Right cardiac atrium (tissue), 5 donors: Measurements from ENCODE around the gene MAP3K6. TPM values are rescaled to one million over a fixed set of nuclear protein-coding genes. Genes with fewer than 3 reads are reported as not detected.

ENCODE experiments used
- ATAC-seq, 2 donors: fragments of 200-7000 bp; cut with Tn5 transposase; one replicate each; pipeline versions ENCODE4 v1.8.0 to v1.9.1; 2020; ENCODE audit warnings: moderate library complexity in 2 of 2, mild to moderate bottlenecking in 1 of 2
- DNase-seq, 3 donors: peaks; one replicate each; pipeline ENCODE4 v3.0.0-alpha.2; 2020
- H3K27ac ChIP-seq: one replicate; pipeline ENCODE4 v1.5.1; 2013; ENCODE audit warnings: mild to moderate bottlenecking, low read length, control low read depth, moderate library complexity
- H3K27me3 ChIP-seq: one replicate; pipeline ENCODE4 v1.6.1; 2013; ENCODE audit not compliant: control insufficient read depth, insufficient read depth
- H3K4me1 ChIP-seq: one replicate; pipeline ENCODE4 v1.6.1; 2013; ENCODE audit warnings: low read length; ENCODE audit not compliant: control insufficient read depth, insufficient read depth
- H3K4me3 ChIP-seq: one replicate; pipeline ENCODE4 v1.5.1; 2013; ENCODE audit warnings: low read length, control low read depth
- H3K9me3 ChIP-seq: one replicate; pipeline ENCODE4 v1.6.1; 2013; ENCODE audit warnings: low read length; ENCODE audit not compliant: control insufficient read depth
- WGBS: extraction: QIAGEN DNeasy Blood & Tissue Kit; methylation state at CpG from one replicate; pipeline ENCODE4 v1.1.7; 2013; 5-methylcytosine and 5-hydroxymethylcytosine counted together
- intact Hi-C, 4 donors: fragments of 100-400 bp; cut with DNase I; formaldehyde crosslinking; loops; one replicate each; pipeline versions ENCODE4 v1.11.0 to v1.14.0; 2022 to 2023
- polyA plus RNA-seq: library from polyadenylated mRNA; stranded (reverse); fragments of 200-250 nt; gene quantifications from one replicate; pipeline ENCODE4 v1.2.3, GENCODE V29; 2013
- total RNA-seq, 4 donors: library from RNA; stranded (reverse); fragmentation: NEBNext Ultra II Directional; extraction: Animal tissue kit (Norgen Biotek cat#: 25700); gene quantifications; one replicate each; pipeline ENCODE4 v1.2.1, GENCODE V29; 2021
- donor health status: healthy with polysubstance abuse.
- donor health status: DM: no; HTN: yes; CAD: no.
- donor health status: DM: no; HTN: no; CAD: no.
- donor health status: DM: no; HTN: yes; CAD: no; lungs with severe emphysema.
- donor health status: DM: yes; HTN: yes; CAD: no.

Gene MAP3K6
- total and polyA plus RNA-seq, 5 donors, result 40.7 to 52.7 (median 47.5) TPM

GRCh38 chr1:27405074-27405473 lies 38.3 kb upstream of the MAP3K6 start:
- ATAC-seq, result peak; percentile 30 to 53
- peaks cover 25% of the 10 kb centered on the region for H3K4me1 ChIP-seq
- WGBS, result 33% methylated on average over 13 of the region's 13 CpGs

GRCh38 chr1:27403931-27404330 lies 37.2 kb upstream of the MAP3K6 start:
- H3K9me3 ChIP-seq, result no peaks in the 10 kb centered on the region
- no peak overlapping the region for H3K4me3 ChIP-seq
- no peaks in the 10 kb centered on the region for H3K27me3 ChIP-seq
- intact Hi-C loops, result loop anchor here in 3 of 4 donors (5.0 kb wide), 3 partner anchors 37 to 203 kb away; partner anchors contain the start of genes AHDC1 (in 1 of the 3) and MAP3K6 (in 1 of the 3)
- H3K27ac ChIP-seq, result peak overlapping the region; percentile 84
- ATAC-seq (no peak), DNase-seq (peak in 1 of 3 donors; percentile 49)
- peaks cover 34% of the 10 kb centered on the region for H3K4me1 ChIP-seq

More at GRCh38 chr1:27405074-27405473, 38.3 kb upstream of the MAP3K6 start:
- peak overlapping the region; percentile 85 for H3K27ac ChIP-seq
- H3K27me3 ChIP-seq, result no peaks in the 10 kb centered on the region
- intact Hi-C loops, result no loop called here
- H3K9me3 ChIP-seq, result no peaks in the 10 kb centered on the region
- no peak overlapping the region for H3K4me3 ChIP-seq
- peak; percentile 74 to 87 (median 81) for DNase-seq

GRCh38 chr1:27403065-27403726 lies 36.4 kb upstream of the MAP3K6 start:
- ATAC-seq (peak; percentile 59 to 63), DNase-seq (peak; percentile 82 to 92 (median 92))
- no peaks in the 10 kb centered on the region for H3K9me3 ChIP-seq
- peak overlapping the region; percentile 84 for H3K27ac ChIP-seq
- intact Hi-C loops, result loop anchor here in 3 of 4 donors (5.0 kb wide), 3 partner anchors 36 to 204 kb away; partner anchors contain the start of genes AHDC1 (in 1 of the 3) and MAP3K6 (in 1 of the 3)
- no peak overlapping the region for H3K4me3 ChIP-seq
- no peaks in the 10 kb centered on the region for H3K27me3 ChIP-seq
- peaks cover 34% of the 10 kb centered on the region for H3K4me1 ChIP-seq
- WGBS, result 27% methylated on average over 24 of the region's 24 CpGs

- ATAC-seq (peak; percentile 31 to 53), DNase-seq (peak; percentile 76 to 92 (median 91))
- 25% methylated on average over 8 of the region's 8 CpGs for WGBS
- Histone ChIP-seq H3K27ac (peak overlapping the region; percentile 84), H3K4me1 (peaks cover 34% of the 10 kb centered on the region), H3K27me3 (no peaks in the 10 kb centered on the region), H3K9me3 (no peaks in the 10 kb centered on the region), H3K4me3 (no peak overlapping the region)
- intact Hi-C loops, result loop anchor here in 3 of 4 donors (5.0 kb wide), 3 partner anchors 35 to 205 kb away; partner anchors contain the start of genes AHDC1 (in 1 of the 3) and MAP3K6 (in 1 of the 3)
Observed at GRCh38 chr1:27402349-27402754, 35.6 kb upstream of the MAP3K6 start.

- DNase-seq, result no peak
- Histone ChIP-seq H3K9me3 (no peaks in the 10 kb centered on the region), H3K27ac (no peak overlapping the region), H3K4me1 (peaks cover 31% of the 10 kb centered on the region), H3K27me3 (no peaks in the 10 kb centered on the region), H3K4me3 (no peak overlapping the region)
- intact Hi-C loops, result loop anchor here (2.0 to 5.0 kb wide), 4 partner anchors 34 to 206 kb away; partner anchors contain the start of genes AHDC1 (in 1 of the 4) and MAP3K6 (in 1 of the 4)
- 89% methylated on average over 5 of the region's 5 CpGs for WGBS
- no peak for ATAC-seq
Observed at GRCh38 chr1:27400963-27401341, 34.2 kb upstream of the MAP3K6 start.

- intact Hi-C loops, result loop anchor here (2.0 to 5.0 kb wide), 4 partner anchors 33 to 207 kb away; partner anchors contain the start of genes AHDC1 (in 1 of the 4) and MAP3K6 (in 1 of the 4)
- no peak overlapping the region for H3K4me3 ChIP-seq
Observed at GRCh38 chr1:27400082-27400962, 33.6 kb upstream of the MAP3K6 start.

GRCh38 chr1:27399251-27400025 lies 32.7 kb upstream of the MAP3K6 start:
- WGBS, result 33% methylated on average over 19 of the region's 19 CpGs
- Histone ChIP-seq H3K9me3 (no peaks in the 10 kb centered on the region), H3K27me3 (no peaks in the 10 kb centered on the region), H3K27ac (no peak overlapping the region), H3K4me1 (peaks cover 23% of the 10 kb centered on the region), H3K4me3 (no peak overlapping the region)
- no peak for ATAC-seq
- DNase-seq, result peak in 2 of 3 donors; percentile 70 to 76
- intact Hi-C loops, result loop anchor here (2.0 to 10.0 kb wide), 5 partner anchors 32 to 265 kb away; partner anchors contain the start of genes AHDC1 (in 1 of the 4) and MAP3K6 (in 1 of the 4)

More at GRCh38 chr1:27400082-27400962, 33.6 kb upstream of the MAP3K6 start:
- Histone ChIP-seq H3K4me1 (peaks cover 30% of the 10 kb centered on the region), H3K27me3 (no peaks in the 10 kb centered on the region), H3K9me3 (no peaks in the 10 kb centered on the region), H3K27ac (no peak overlapping the region)
- ATAC-seq, result no peak
- DNase-seq, result peak in 1 of 3 donors; percentile 72
- 40% methylated on average over 13 of the region's 13 CpGs for WGBS

- 76% methylated on average over 4 of the region's 4 CpGs for WGBS
- no peak overlapping the region for H3K27ac ChIP-seq
- peaks cover 20% of the 10 kb centered on the region for H3K4me1 ChIP-seq
Observed at GRCh38 chr1:27398405-27399149, 31.8 kb upstream of the MAP3K6 start.

GRCh38 chr1:27397749-27398148 lies 31.0 kb upstream of the MAP3K6 start:
- Histone ChIP-seq H3K9me3 (no peaks in the 10 kb centered on the region), H3K27me3 (no peaks in the 10 kb centered on the region), H3K27ac (no peak overlapping the region), H3K4me3 (no peak overlapping the region), H3K4me1 (peaks cover 15% of the 10 kb centered on the region)
- intact Hi-C loops, result loop anchor here in 1 of 4 donors (10.0 kb wide), 1 partner anchor 267 kb away; no protein-coding TSS in a partner anchor
- WGBS, result 76% methylated on average over 7 of the region's 7 CpGs
- no peak for ATAC-seq
- DNase-seq, result no peak

More at GRCh38 chr1:27398405-27399149, 31.8 kb upstream of the MAP3K6 start:
- H3K27me3 ChIP-seq, result no peaks in the 10 kb centered on the region
- no peaks in the 10 kb centered on the region for H3K9me3 ChIP-seq
- H3K4me3 ChIP-seq, result no peak overlapping the region
- intact Hi-C loops, result loop anchor here in 1 of 4 donors (10.0 kb wide), 1 partner anchor 266 kb away; no protein-coding TSS in a partner anchor
- ATAC-seq (no peak), DNase-seq (no peak)
